ENCODE data around the gene CA14. TPM values are rescaled to one million over a fixed set of nuclear protein-coding genes. Genes with fewer than 3 reads are reported as not detected.
"Not testable (repeated sequence)": the region's sequence is repeated elsewhere in the genome, so short reads cannot be mapped to it uniquely, and the experiment has no call there.

CA14 gene
- total RNA-seq, 1 experiment from 2014 or later, result 53.6 TPM

DNA sequence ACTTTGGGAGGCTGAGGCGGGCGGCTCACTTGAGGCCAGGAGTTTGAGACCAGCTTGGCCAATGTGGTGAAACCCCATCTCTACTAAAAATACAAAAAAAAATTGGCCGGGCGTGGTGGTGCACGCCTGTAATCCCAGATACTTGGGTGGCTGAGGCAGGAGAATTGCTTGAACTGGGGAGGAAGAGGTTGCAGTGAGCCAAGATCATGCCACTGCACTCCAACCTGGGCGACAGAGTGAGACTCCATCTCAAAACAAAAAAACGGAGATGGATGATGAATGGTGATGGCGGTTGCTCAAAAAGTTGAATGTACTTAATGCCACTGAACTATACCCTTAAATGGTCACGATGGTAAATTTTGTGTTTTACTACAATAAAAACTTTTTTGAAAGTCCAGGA, 51.0 kb downstream of the CA14 start:
- DNase-seq (ENCODE audit: low read depth, low spot score); in situ Hi-C loops (cut with HindIII; ENCODE audit: low pct_unique_long_range_greater_than_20kb, low sequenced_read_pairs): not testable (repeated sequence)

DNA sequence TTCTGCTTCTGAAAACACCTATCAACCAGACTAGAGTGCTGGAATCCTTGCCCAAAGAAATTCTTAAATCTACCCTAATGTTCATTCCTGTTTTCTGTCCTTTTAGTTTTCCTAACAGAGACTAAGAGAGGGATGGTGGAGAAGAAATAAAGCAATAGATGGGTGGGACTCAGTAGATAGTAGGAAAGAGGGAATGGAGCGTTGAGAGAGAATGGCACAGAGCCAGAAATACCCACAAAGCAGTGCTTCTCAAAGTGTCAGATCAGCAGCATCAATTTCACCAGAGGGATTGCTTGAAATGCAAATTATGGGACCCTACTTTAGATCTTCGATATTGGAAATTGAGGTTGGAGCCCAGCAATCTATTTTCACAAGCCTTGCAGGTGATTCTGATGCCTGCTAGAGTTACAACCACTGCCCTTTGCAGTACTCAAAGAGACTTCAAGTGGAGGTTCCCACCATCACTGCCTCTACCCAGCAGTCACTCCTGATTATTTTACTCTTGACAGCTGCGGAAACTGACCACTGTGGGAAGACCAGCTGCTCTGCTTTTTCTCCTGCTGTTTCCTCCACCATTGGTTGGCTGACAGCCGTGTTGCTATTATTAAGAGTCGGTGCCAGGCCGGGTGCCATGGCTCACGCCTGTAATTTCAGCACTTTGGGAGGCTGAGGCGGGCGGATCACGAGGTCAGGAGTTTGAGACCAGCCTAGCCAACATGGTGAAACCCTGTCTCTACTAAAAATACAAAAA, 52.4 kb downstream of the CA14 start:
- DNase-seq (ENCODE audit: low read depth, low spot score), result no peak
- in situ Hi-C loops (cut with HindIII; ENCODE audit: low pct_unique_long_range_greater_than_20kb, low sequenced_read_pairs), result no loop called here

GRCh38 chr1:150311762-150312161, 54.2 kb downstream of the CA14 start:
- in situ Hi-C loops (cut with HindIII; ENCODE audit: low pct_unique_long_range_greater_than_20kb, low sequenced_read_pairs), result no loop called here
- DNase-seq (ENCODE audit: low read depth, low spot score), result no peak

Small RNA genes lying within 50 kb of the gene (small RNA-seq; reads per million reads assigned to genes)
- gene RN7SL480P (0 to 0.10 reads per million in 2 experiments), gene RNU2-17P (0.41 to 18.5 reads per million in 2 experiments)

Other genes starting within 250 kb of the CA14 start
- 34.9 and 37.3 TPM in 2 replicates for gene OTUD7B, start 247.0 kb upstream of the CA14 start, total RNA-seq (2014; rRNA removed; shearing (Covaris generic))
- gene VPS45, start 190.0 kb upstream of the CA14 start, total RNA-seq (2014; rRNA removed; shearing (Covaris generic)), result 56.1 and 59.3 TPM in 2 replicates
- 22.9 and 23.2 TPM in 2 replicates for gene PLEKHO1, start 107.9 kb upstream of the CA14 start, total RNA-seq (2014; rRNA removed; shearing (Covaris generic))
- gene ANP32E, start 21.7 kb upstream of the CA14 start, total RNA-seq (2014; rRNA removed; shearing (Covaris generic)), result 26.8 and 28.6 TPM in 2 replicates
- 208 and 231 TPM in 2 replicates for gene APH1A, start 11.2 kb downstream of the CA14 start, total RNA-seq (2014; rRNA removed; shearing (Covaris generic))
- 1.5 and 3.1 TPM in 2 replicates for gene C1orf54, start 15.0 kb downstream of the CA14 start, total RNA-seq (2014; rRNA removed; shearing (Covaris generic))
- 0.21 TPM in 1 of 2 replicates, not detected in the other for gene CIART, start 24.8 kb downstream of the CA14 start, total RNA-seq (2014; rRNA removed; shearing (Covaris generic))
- gene MRPS21, start 36.1 kb downstream of the CA14 start, total RNA-seq (2014; rRNA removed; shearing (Covaris generic)), result 77.2 and 88.4 TPM in 2 replicates
- gene PRPF3, start 63.8 kb downstream of the CA14 start, total RNA-seq (2014; rRNA removed; shearing (Covaris generic)), result 50.4 and 52.7 TPM in 2 replicates
- 7.1 and 12.6 TPM in 2 replicates for gene RPRD2, start 106.4 kb downstream of the CA14 start, total RNA-seq (2014; rRNA removed; shearing (Covaris generic))
- 24.7 and 28.3 TPM in 2 replicates for gene TARS2, start 229.6 kb downstream of the CA14 start, total RNA-seq (2014; rRNA removed; shearing (Covaris generic))

Data from SK-MEL-5 (cell line).